Tibial nerve (tissue), 4 donors: ENCODE results near the gene CCDC34. TPM values are rescaled to one million over a fixed set of nuclear protein-coding genes. Genes with fewer than 3 reads are reported as not detected.

Experiments
- DNase-seq, 2 donors: peaks; one replicate each; pipeline ENCODE4 v3.0.0-alpha.2; 2019; ENCODE audit warnings: low spot score in 2 of 2
- H3K27ac ChIP-seq, 4 donors: fragments of 200-600 bp; sonication (generic) in 3 of 4; one replicate each; pipeline ENCODE4 v1.5.1; 2017 to 2019; ENCODE audit warnings: mild to moderate bottlenecking in 1 of 4
- H3K27me3 ChIP-seq, 2 donors: fragments of 200-600 bp; sonication (generic) in 1 of 2; one replicate each; pipeline versions ENCODE4 v1.5.1 to v1.6.0; 2017 to 2019
- H3K36me3 ChIP-seq, 3 donors: fragments of 200-600 bp; sonication (generic); one replicate each; pipeline ENCODE4 v1.5.1; 2018 to 2019
- H3K4me1 ChIP-seq, 4 donors: fragments of 200-600 bp; sonication (generic) in 3 of 4; one replicate each; pipeline ENCODE4 v1.5.1; 2017 to 2019
- H3K4me3 ChIP-seq, 4 donors: fragments of 200-600 bp; sonication (generic) in 3 of 4; one replicate each; pipeline ENCODE4 v1.5.1; 2017 to 2019; ENCODE audit warnings: mild to moderate bottlenecking in 1 of 4, moderate library complexity in 1 of 4
- H3K9me3 ChIP-seq, 4 donors: fragments of 200-600 bp; sonication (generic) in 3 of 4; one replicate each; pipeline ENCODE4 v1.5.1; 2017 to 2019
- CTCF ChIP-seq, 5 experiments: fragments of 200-600 bp in 3 of 5; fragments of 450-650 bp in 2 of 5; sonication (generic) in 3 of 5; IDR thresholded peaks; one replicate each; pipeline ENCODE4 v1.5.1; 2016 to 2019; ENCODE audit warnings: antibody characterized with exemption in 5 of 5, mild to moderate bottlenecking in 3 of 5, moderate library complexity in 2 of 5
- EP300 ChIP-seq, 2 donors: sonication (generic); formaldehyde crosslinking; IDR thresholded peaks; one replicate each; pipeline ENCODE4 v1.6.1; 2017; ENCODE audit warnings: antibody characterized with exemption in 2 of 2, mild to moderate bottlenecking in 1 of 2
- POLR2A ChIP-seq, 2 donors: fragments of 450-650 bp; IDR thresholded peaks; one replicate each; pipeline ENCODE4 v1.6.1; 2017; ENCODE audit warnings: antibody characterized with exemption in 2 of 2, mild to moderate bottlenecking in 2 of 2, moderate library complexity in 2 of 2
- WGBS, 2 donors: methylation state at CpG; one replicate each; pipeline ENCODE4 v1.1.5; 2018; 5-methylcytosine and 5-hydroxymethylcytosine counted together
- total RNA-seq, 4 donors: library from RNA; depleted of rRNA; stranded (reverse); fragments of >200 nt; gene quantifications; one replicate each; pipeline ENCODE4 v1.1.0, GENCODE V29; 2016

CCDC34 gene
- total RNA-seq, 4 donors from 2014 or later, result 1.4 to 11.5 (median 4.7) TPM

- Histone ChIP-seq H3K36me3 (no peaks in the 10 kb centered on the region), H3K4me1 (no peaks in the 10 kb centered on the region), H3K9me3 (peaks cover 0 to 8% (median 0%) of the 10 kb centered on the region in 4 donors), H3K27ac (no peak overlapping the region), H3K27me3 (no peaks in the 10 kb centered on the region), H3K4me3 (no peak overlapping the region)
- 86 to 100% methylated on average over 3 of the region's 3 CpGs for WGBS, 2 donors
- DNase-seq, result no peak
- TF ChIP-seq POLR2A (IDR thresholded peaks at IDR 0.05), result no peak
- no peak for TF ChIP-seq CTCF (IDR thresholded peaks at IDR 0.05)
- no peak for TF ChIP-seq EP300 (IDR thresholded peaks at IDR 0.05)
Measured at GRCh38 chr11:27305751-27306150, 57.3 kb downstream of the CCDC34 start.

GRCh38 chr11:27304514-27304913 is 58.5 kb downstream of the CCDC34 start:
- WGBS, 2 donors, result 92 to 99% methylated on average over 6 to 8 of the region's 8 CpGs
- TF ChIP-seq CTCF (IDR thresholded peaks at IDR 0.05) (no peak), POLR2A (IDR thresholded peaks at IDR 0.05) (no peak), EP300 (IDR thresholded peaks at IDR 0.05) (no peak)
- DNase-seq, result no peak
- H3K4me3 ChIP-seq, result no peak overlapping the region
- H3K4me1 ChIP-seq, result no peaks in the 10 kb centered on the region
- peaks cover 0 to 8% (median 0%) of the 10 kb centered on the region in 4 donors for H3K9me3 ChIP-seq
- no peak overlapping the region for H3K27ac ChIP-seq
- H3K27me3 ChIP-seq, result no peaks in the 10 kb centered on the region
- H3K36me3 ChIP-seq, result no peaks in the 10 kb centered on the region

- TF ChIP-seq EP300 (IDR thresholded peaks at IDR 0.05) (no peak), POLR2A (IDR thresholded peaks at IDR 0.05) (no peak), CTCF (IDR thresholded peaks at IDR 0.05) (no peak)
- DNase-seq, result no peak
Measured at GRCh38 chr11:27303903-27304302, 59.1 kb downstream of the CCDC34 start.

GRCh38 chr11:27300974-27301373 is 62.0 kb downstream of the CCDC34 start:
- Histone ChIP-seq H3K27me3 (no peaks in the 10 kb centered on the region), H3K27ac (no peak overlapping the region), H3K4me1 (no peaks in the 10 kb centered on the region), H3K4me3 (no peak overlapping the region), H3K36me3 (no peaks in the 10 kb centered on the region), H3K9me3 (peaks cover 0 to 8% (median 0%) of the 10 kb centered on the region in 4 donors)
- TF ChIP-seq CTCF (IDR thresholded peaks at IDR 0.05), result no peak
- no peak for TF ChIP-seq EP300 (IDR thresholded peaks at IDR 0.05)
- TF ChIP-seq POLR2A (IDR thresholded peaks at IDR 0.05), result no peak
- no peak for DNase-seq

More at GRCh38 chr11:27303903-27304302, 59.1 kb downstream of the CCDC34 start:
- no peaks in the 10 kb centered on the region for H3K4me1 ChIP-seq
- 82 to 95% methylated on average over 5 of the region's 5 CpGs for WGBS, 2 donors
- H3K36me3 ChIP-seq, result no peaks in the 10 kb centered on the region
- H3K4me3 ChIP-seq, result no peak overlapping the region
- H3K9me3 ChIP-seq, result peaks cover 0 to 8% (median 0%) of the 10 kb centered on the region in 4 donors
- no peak overlapping the region for H3K27ac ChIP-seq
- H3K27me3 ChIP-seq, result no peaks in the 10 kb centered on the region

- WGBS, 2 donors, result 28 to 38% methylated on average over 1 of the region's 1 CpG
- H3K36me3 ChIP-seq, result no peaks in the 10 kb centered on the region
- no peaks in the 10 kb centered on the region for H3K27me3 ChIP-seq
- H3K27ac ChIP-seq, result no peak overlapping the region
- no peak overlapping the region for H3K4me3 ChIP-seq
- TF ChIP-seq POLR2A (IDR thresholded peaks at IDR 0.05) (no peak), EP300 (IDR thresholded peaks at IDR 0.05) (no peak), CTCF (IDR thresholded peaks at IDR 0.05) (no peak)
- no peak for DNase-seq
- H3K9me3 ChIP-seq, result no peaks in the 10 kb centered on the region
- no peaks in the 10 kb centered on the region for H3K4me1 ChIP-seq
Measured at GRCh38 chr11:27297616-27298015, 65.4 kb downstream of the CCDC34 start.
